Measurements from ENCODE around the gene HSPE1.
"Not testable (repeated sequence)": the region's sequence is repeated elsewhere in the genome, so short reads cannot be mapped to it uniquely, and the experiment has no call there.

Gene HSPE1

GRCh38 chr2:197499594-197500502 is at the start of gene HSPE1, which contains the start of gene HSPD1:
Gene HSPE1, plus strand, starts transcription at chr2:197500379. Its CDS starts 58 bp downstream, at chr2:197500437.
Gene HSPD1, minus strand, starts transcription at chr2:197499840. Its CDS starts 992 bp downstream, at chr2:197498848.
- in situ Hi-C loops (cut with MboI; ENCODE audit: low sequenced_read_pairs): no loop called here
- no peaks in the 10 kb centered on the region for H3K9me3 ChIP-seq
- H3K4me3 ChIP-seq: peak within 1 kb of the TSS; percentile 85
- no peaks in the 10 kb centered on the region for H3K27me3 ChIP-seq (ENCODE audit: low read depth)
- peak; percentile 98 to 99 for DNase-seq (ENCODE audit: low spot score in 2 of 2)
- peaks cover 26% of the 10 kb centered on the region for H3K4me1 ChIP-seq
- H3K36me3 ChIP-seq (replicated peaks): peaks cover 88% of the 10 kb centered on the region

GRCh38 chr2:197450465-197450864 is 49.7 kb upstream of the HSPE1 start:
- Histone ChIP-seq H3K36me3 (replicated peaks) (no peaks in the 10 kb centered on the region), H3K4me1 (peaks cover 11% of the 10 kb centered on the region), H3K27me3 (ENCODE audit: low read depth) (no peaks in the 10 kb centered on the region), H3K9me3 (no peaks in the 10 kb centered on the region), H3K4me3 (no peak overlapping the region)
- in situ Hi-C loops (cut with MboI; ENCODE audit: low sequenced_read_pairs): no loop called here
- DNase-seq (ENCODE audit: low spot score in 2 of 2): no peak

GRCh38 chr2:197450935-197451358 is 49.2 kb upstream of the HSPE1 start:
- in situ Hi-C loops (cut with MboI; ENCODE audit: low sequenced_read_pairs); H3K36me3 ChIP-seq (replicated peaks): not testable (repeated sequence)

GRCh38 chr2:197452754-197453122 is 47.4 kb upstream of the HSPE1 start:
- Histone ChIP-seq H3K36me3 (replicated peaks) (no peaks in the 10 kb centered on the region), H3K27me3 (ENCODE audit: low read depth) (no peaks in the 10 kb centered on the region), H3K4me3 (peak overlapping the region; percentile 90), H3K9me3 (no peaks in the 10 kb centered on the region), H3K4me1 (peaks cover 11% of the 10 kb centered on the region)
- in situ Hi-C loops (cut with MboI; ENCODE audit: low sequenced_read_pairs): no loop called here
- DNase-seq (ENCODE audit: low spot score in 2 of 2): no peak

More at GRCh38 chr2:197450935-197451358, 49.2 kb upstream of the HSPE1 start:
- peak in 1 of 2 experiments; percentile 17 for DNase-seq (ENCODE audit: low spot score in 2 of 2)
- H3K9me3 ChIP-seq; H3K4me3 ChIP-seq; H3K27me3 ChIP-seq (ENCODE audit: low read depth): not testable (repeated sequence)
- peaks cover 11% of the 10 kb centered on the region for H3K4me1 ChIP-seq

GRCh38 chr2:197453123-197453913 is 46.9 kb upstream of the HSPE1 start, which contains the start of gene COQ10B:
Gene COQ10B, plus strand, starts transcription at chr2:197453552. Its CDS starts 9 bp downstream, at chr2:197453561.
- peaks cover 11% of the 10 kb centered on the region for H3K4me1 ChIP-seq
- in situ Hi-C loops (cut with MboI; ENCODE audit: low sequenced_read_pairs): no loop called here
- no peaks in the 10 kb centered on the region for H3K36me3 ChIP-seq (replicated peaks)
- no peaks in the 10 kb centered on the region for H3K9me3 ChIP-seq
- H3K4me3 ChIP-seq: peak within 1 kb of the TSS; percentile 90
- DNase-seq (ENCODE audit: low spot score in 2 of 2): peak; percentile 99
- no peaks in the 10 kb centered on the region for H3K27me3 ChIP-seq (ENCODE audit: low read depth)

GRCh38 chr2:197453914-197454398 is 46.2 kb upstream of the HSPE1 start:
- in situ Hi-C loops (cut with MboI; ENCODE audit: low sequenced_read_pairs): no loop called here
- no peaks in the 10 kb centered on the region for H3K9me3 ChIP-seq
- DNase-seq (ENCODE audit: low spot score in 2 of 2): peak; percentile 67 to 70

GRCh38 chr2:197454923-197455322 is 45.3 kb upstream of the HSPE1 start:
- Histone ChIP-seq H3K27me3 (ENCODE audit: low read depth) (no peaks in the 10 kb centered on the region), H3K4me1 (peaks cover 11% of the 10 kb centered on the region), H3K36me3 (replicated peaks) (no peaks in the 10 kb centered on the region), H3K9me3 (no peaks in the 10 kb centered on the region), H3K4me3 (peak overlapping the region; percentile 90)
- in situ Hi-C loops (cut with MboI; ENCODE audit: low sequenced_read_pairs): no loop called here
- no peak for DNase-seq (ENCODE audit: low spot score in 2 of 2)

More at GRCh38 chr2:197453914-197454398, 46.2 kb upstream of the HSPE1 start:
- Histone ChIP-seq H3K4me1 (peaks cover 11% of the 10 kb centered on the region), H3K36me3 (replicated peaks) (no peaks in the 10 kb centered on the region), H3K27me3 (ENCODE audit: low read depth) (no peaks in the 10 kb centered on the region), H3K4me3 (peak overlapping the region; percentile 90)

- H3K4me1 ChIP-seq: peaks cover 11% of the 10 kb centered on the region
- in situ Hi-C loops (cut with MboI; ENCODE audit: low sequenced_read_pairs): no loop called here
- DNase-seq (ENCODE audit: low spot score in 2 of 2): no peak
- H3K4me3 ChIP-seq: no peak overlapping the region
- H3K36me3 ChIP-seq (replicated peaks): peaks cover 2% of the 10 kb centered on the region
- H3K27me3 ChIP-seq (ENCODE audit: low read depth): no peaks in the 10 kb centered on the region
- H3K9me3 ChIP-seq: no peaks in the 10 kb centered on the region
Observed at GRCh38 chr2:197455428-197455827, 44.8 kb upstream of the HSPE1 start.

- H3K9me3 ChIP-seq: no peaks in the 10 kb centered on the region
- H3K27me3 ChIP-seq (ENCODE audit: low read depth): no peaks in the 10 kb centered on the region
- no peak overlapping the region for H3K4me3 ChIP-seq
- peaks cover 21% of the 10 kb centered on the region for H3K36me3 ChIP-seq (replicated peaks)
- no peaks in the 10 kb centered on the region for H3K4me1 ChIP-seq
- DNase-seq (ENCODE audit: low spot score in 2 of 2): no peak
- in situ Hi-C loops (cut with MboI; ENCODE audit: low sequenced_read_pairs): no loop called here
Observed at GRCh38 chr2:197460649-197461048, 39.5 kb upstream of the HSPE1 start.

GRCh38 chr2:197461057-197461456 is 39.1 kb upstream of the HSPE1 start:
- Histone ChIP-seq H3K4me3 (no peak overlapping the region), H3K27me3 (ENCODE audit: low read depth) (no peaks in the 10 kb centered on the region), H3K4me1 (no peaks in the 10 kb centered on the region), H3K36me3 (replicated peaks) (peaks cover 25% of the 10 kb centered on the region), H3K9me3 (no peaks in the 10 kb centered on the region)
- DNase-seq (ENCODE audit: low spot score in 2 of 2): no peak
- in situ Hi-C loops (cut with MboI; ENCODE audit: low sequenced_read_pairs): no loop called here

- Histone ChIP-seq H3K4me1 (no peaks in the 10 kb centered on the region), H3K27me3 (ENCODE audit: low read depth) (no peaks in the 10 kb centered on the region), H3K9me3 (no peaks in the 10 kb centered on the region), H3K4me3 (no peak overlapping the region), H3K36me3 (replicated peaks) (peaks cover 34% of the 10 kb centered on the region)
- in situ Hi-C loops (cut with MboI; ENCODE audit: low sequenced_read_pairs): no loop called here
- DNase-seq (ENCODE audit: low spot score in 2 of 2): no peak
Observed at GRCh38 chr2:197464175-197464574, 36.0 kb upstream of the HSPE1 start.

GRCh38 chr2:197472166-197472565 is 28.0 kb upstream of the HSPE1 start:
- Histone ChIP-seq H3K9me3 (no peaks in the 10 kb centered on the region), H3K36me3 (replicated peaks) (peaks cover 43% of the 10 kb centered on the region), H3K27me3 (ENCODE audit: low read depth) (no peaks in the 10 kb centered on the region), H3K4me1 (no peaks in the 10 kb centered on the region), H3K4me3 (no peak overlapping the region)
- no peak for DNase-seq (ENCODE audit: low spot score in 2 of 2)
- in situ Hi-C loops (cut with MboI; ENCODE audit: low sequenced_read_pairs): no loop called here

- H3K4me1 ChIP-seq: no peaks in the 10 kb centered on the region
- peaks cover 31% of the 10 kb centered on the region for H3K36me3 ChIP-seq (replicated peaks)
- no peak for DNase-seq (ENCODE audit: low spot score in 2 of 2)
- no peaks in the 10 kb centered on the region for H3K27me3 ChIP-seq (ENCODE audit: low read depth)
- in situ Hi-C loops (cut with MboI; ENCODE audit: low sequenced_read_pairs): loop anchor here (5.0 kb wide), 1 partner anchor 65 kb away; no protein-coding TSS in a partner anchor
- H3K9me3 ChIP-seq: no peaks in the 10 kb centered on the region
- H3K4me3 ChIP-seq: no peak overlapping the region
Observed at GRCh38 chr2:197477797-197478196, 22.4 kb upstream of the HSPE1 start.

Data from HAP-1 (cell line).